Measurements from ENCODE around the gene NPTX1.

NPTX1 gene

GRCh38 chr17:80454557-80455335, 21.7 kb downstream of the NPTX1 start:
- peak; percentile 97 for DNase-seq (ENCODE audit: low spot score)
- peaks cover 32% of the 10 kb centered on the region for H3K4me1 Mint-ChIP-seq (ENCODE audit: low read depth)
- peaks cover 8% of the 10 kb centered on the region for H3K27me3 Mint-ChIP-seq (ENCODE audit: low read depth)
- H3K9me3 Mint-ChIP-seq = no peaks in the 10 kb centered on the region
- H3K27ac Mint-ChIP-seq = peak overlapping the region; percentile 92
- H3K36me3 Mint-ChIP-seq (ENCODE audit: low read depth) = peaks cover 1% of the 10 kb centered on the region
- H3K4me3 Mint-ChIP-seq = peak overlapping the region; percentile 95

GRCh38 chr17:80453998-80454556, 22.3 kb downstream of the NPTX1 start:
- Mint-ChIP-seq H3K27ac (peak overlapping the region; percentile 98), H3K36me3 (ENCODE audit: low read depth) (peaks cover 1% of the 10 kb centered on the region), H3K27me3 (ENCODE audit: low read depth) (peaks cover 2% of the 10 kb centered on the region), H3K4me3 (peak overlapping the region; percentile 95), H3K4me1 (ENCODE audit: low read depth) (peaks cover 32% of the 10 kb centered on the region), H3K9me3 (no peaks in the 10 kb centered on the region)
- no peak for DNase-seq (ENCODE audit: low spot score)

GRCh38 chr17:80453126-80453997, 23.0 kb downstream of the NPTX1 start:
- Mint-ChIP-seq H3K4me1 (ENCODE audit: low read depth) (peaks cover 32% of the 10 kb centered on the region), H3K4me3 (peak overlapping the region; percentile 95), H3K36me3 (ENCODE audit: low read depth) (peaks cover 1% of the 10 kb centered on the region), H3K27ac (peak overlapping the region; percentile 98), H3K27me3 (ENCODE audit: low read depth) (no peaks in the 10 kb centered on the region), H3K9me3 (no peaks in the 10 kb centered on the region)
- DNase-seq (ENCODE audit: low spot score) = no peak

GRCh38 chr17:80452173-80452915, 24.1 kb downstream of the NPTX1 start:
- Mint-ChIP-seq H3K4me3 (no peak overlapping the region), H3K27ac (no peak overlapping the region), H3K27me3 (ENCODE audit: low read depth) (no peaks in the 10 kb centered on the region), H3K4me1 (ENCODE audit: low read depth) (peaks cover 26% of the 10 kb centered on the region), H3K36me3 (ENCODE audit: low read depth) (peaks cover 1% of the 10 kb centered on the region), H3K9me3 (no peaks in the 10 kb centered on the region)
- DNase-seq (ENCODE audit: low spot score) = no peak

- H3K4me3 Mint-ChIP-seq = no peak overlapping the region
- H3K27me3 Mint-ChIP-seq (ENCODE audit: low read depth) = no peaks in the 10 kb centered on the region
- DNase-seq (ENCODE audit: low spot score) = no peak
- no peak overlapping the region for H3K27ac Mint-ChIP-seq
- H3K36me3 Mint-ChIP-seq (ENCODE audit: low read depth) = peaks cover 1% of the 10 kb centered on the region
- no peaks in the 10 kb centered on the region for H3K9me3 Mint-ChIP-seq
- H3K4me1 Mint-ChIP-seq (ENCODE audit: low read depth) = peaks cover 17% of the 10 kb centered on the region
Measured at GRCh38 chr17:80451104-80451775, 25.2 kb downstream of the NPTX1 start.

- Mint-ChIP-seq H3K27me3 (ENCODE audit: low read depth) (no peaks in the 10 kb centered on the region), H3K9me3 (no peaks in the 10 kb centered on the region), H3K27ac (no peak overlapping the region), H3K4me3 (no peak overlapping the region), H3K36me3 (ENCODE audit: low read depth) (peaks cover 1% of the 10 kb centered on the region), H3K4me1 (ENCODE audit: low read depth) (peaks cover 10% of the 10 kb centered on the region)
- DNase-seq (ENCODE audit: low spot score) = no peak
Measured at GRCh38 chr17:80449930-80450576, 26.4 kb downstream of the NPTX1 start.

- Mint-ChIP-seq H3K4me3 (no peak overlapping the region), H3K9me3 (no peaks in the 10 kb centered on the region), H3K36me3 (ENCODE audit: low read depth) (peaks cover 1% of the 10 kb centered on the region), H3K27me3 (ENCODE audit: low read depth) (no peaks in the 10 kb centered on the region), H3K27ac (no peak overlapping the region), H3K4me1 (ENCODE audit: low read depth) (peaks cover 10% of the 10 kb centered on the region)
- no peak for DNase-seq (ENCODE audit: low spot score)
Measured at GRCh38 chr17:80449194-80449929, 27.0 kb downstream of the NPTX1 start.

GRCh38 chr17:80447790-80448189, 28.6 kb downstream of the NPTX1 start:
- Mint-ChIP-seq H3K9me3 (no peaks in the 10 kb centered on the region), H3K36me3 (ENCODE audit: low read depth) (no peaks in the 10 kb centered on the region), H3K27ac (no peak overlapping the region), H3K27me3 (ENCODE audit: low read depth) (peaks cover 2% of the 10 kb centered on the region), H3K4me1 (ENCODE audit: low read depth) (no peaks in the 10 kb centered on the region), H3K4me3 (no peak overlapping the region)
- DNase-seq (ENCODE audit: low spot score) = no peak

- no peak for DNase-seq (ENCODE audit: low spot score)
- Mint-ChIP-seq H3K4me3 (no peak overlapping the region), H3K27ac (no peak overlapping the region), H3K36me3 (ENCODE audit: low read depth) (no peaks in the 10 kb centered on the region), H3K9me3 (no peaks in the 10 kb centered on the region), H3K27me3 (ENCODE audit: low read depth) (peaks cover 2% of the 10 kb centered on the region), H3K4me1 (ENCODE audit: low read depth) (no peaks in the 10 kb centered on the region)
Measured at GRCh38 chr17:80446645-80447405, 29.6 kb downstream of the NPTX1 start.

- H3K27ac Mint-ChIP-seq = no peak overlapping the region
- H3K4me3 Mint-ChIP-seq = no peak overlapping the region
Measured at GRCh38 chr17:80445726-80446110, 30.7 kb downstream of the NPTX1 start.

GRCh38 chr17:80445007-80445725, 31.2 kb downstream of the NPTX1 start:
- no peaks in the 10 kb centered on the region for H3K9me3 Mint-ChIP-seq
- peaks cover 2% of the 10 kb centered on the region for H3K27me3 Mint-ChIP-seq (ENCODE audit: low read depth)
- no peaks in the 10 kb centered on the region for H3K4me1 Mint-ChIP-seq (ENCODE audit: low read depth)
- H3K36me3 Mint-ChIP-seq (ENCODE audit: low read depth) = no peaks in the 10 kb centered on the region
- H3K4me3 Mint-ChIP-seq = no peak overlapping the region
- no peak overlapping the region for H3K27ac Mint-ChIP-seq
- DNase-seq (ENCODE audit: low spot score) = no peak

More at GRCh38 chr17:80445726-80446110, 30.7 kb downstream of the NPTX1 start:
- Mint-ChIP-seq H3K27me3 (ENCODE audit: low read depth) (peaks cover 2% of the 10 kb centered on the region), H3K4me1 (ENCODE audit: low read depth) (no peaks in the 10 kb centered on the region), H3K36me3 (ENCODE audit: low read depth) (no peaks in the 10 kb centered on the region), H3K9me3 (no peaks in the 10 kb centered on the region)
- DNase-seq (ENCODE audit: low spot score) = no peak

All from T-helper 2 cell treated with Interferon-gamma antibody and Interleukin-4, amounts not matched to agents 5 μg/mL and 100 μg/mL, for 36 hours (primary cell).